Activated CD8-positive, alpha-beta T cell treated with anti-CD3 and anti-CD28 coated beads for 36 hours (primary cell): ENCODE measurements around the gene FAM120B. TPM values are rescaled to one million over a fixed set of nuclear protein-coding genes. Genes with fewer than 3 reads are reported as not detected.

ENCODE experiments used
- ATAC-seq: fragments of 200-7000 bp; cut with Tn5 transposase; one replicate; pipeline ENCODE4 v1.10.0; 2021; ENCODE audit warnings: mild to moderate bottlenecking, moderate library complexity
- CTCF ChIA-PET: fragments of 350-600 bp; sonication (Branson Sonifier 250); formaldehyde crosslinking; loops from one replicate; lab custom pipeline; 2021; ENCODE audit warnings: antibody characterized with exemption; lab: Charles Lee
- POLR2A ChIA-PET: fragments of 350-600 bp; sonication (Branson Sonifier 250); formaldehyde crosslinking; loops from one replicate; lab custom pipeline; 2021; ENCODE audit warnings: antibody characterized with exemption; lab: Charles Lee
- DNase-seq: peaks from one replicate; pipeline ENCODE4 v3.0.0-alpha.2; 2020
- H3K27ac Mint-ChIP-seq: one replicate; pipeline ENCODE4 v1.8.0; 2021; ENCODE audit warnings: mild to moderate bottlenecking, mixed read lengths
- H3K27me3 Mint-ChIP-seq: one replicate; pipeline ENCODE4 v1.8.0; 2021; ENCODE audit warnings: mixed read lengths
- H3K36me3 Mint-ChIP-seq: one replicate; pipeline ENCODE4 v1.8.0; 2021; ENCODE audit warnings: low read depth, mixed read lengths
- H3K4me1 Mint-ChIP-seq: one replicate; pipeline ENCODE4 v1.8.0; 2021; ENCODE audit warnings: low read depth, mixed read lengths
- H3K4me3 Mint-ChIP-seq: one replicate; pipeline ENCODE4 v1.8.0; 2021; ENCODE audit warnings: mild to moderate bottlenecking, moderate library complexity, mixed read lengths
- H3K9me3 Mint-ChIP-seq: one replicate; pipeline ENCODE4 v1.8.0; 2021; ENCODE audit warnings: mixed read lengths
- CTCF ChIP-seq: fragments of 200-600 bp; IDR thresholded peaks from one replicate; pipeline ENCODE4 v1.8.0; 2022; ENCODE audit warnings: antibody characterized with exemption, mild to moderate bottlenecking
- intact Hi-C: fragments of 100-400 bp; cut with micrococcal nuclease; formaldehyde crosslinking; loops from one replicate; pipeline ENCODE4 v1.10.0; 2022
- total RNA-seq, 2 experiments: library from RNA; stranded (reverse); gene quantifications; one replicate each; pipeline ENCODE4 v1.2.3, GENCODE V29; 2021

The FAM120B gene
- total RNA-seq, 2 experiments from 2014 or later = 19.0 to 19.5 TPM

- intact Hi-C loops = no loop called here
These were observed 56.7 kb downstream of the FAM120B start for GRCh38 chr6:170363255-170363654.

GRCh38 chr6:170365121-170365520 is 58.6 kb downstream of the FAM120B start:
- ChIA-PET CTCF (no interaction called here), POLR2A (no interaction called here)
- intact Hi-C loops = no loop called here
- Mint-ChIP-seq H3K9me3 (no peaks in the 10 kb centered on the region), H3K27ac (no peak overlapping the region), H3K4me1 (no peaks in the 10 kb centered on the region), H3K36me3 (peaks cover 4% of the 10 kb centered on the region), H3K27me3 (no peaks in the 10 kb centered on the region), H3K4me3 (no peak overlapping the region)
- ATAC-seq = no peak
- TF ChIP-seq CTCF = no peak
- no peak for DNase-seq

More at GRCh38 chr6:170363255-170363654, 56.7 kb downstream of the FAM120B start:
- ATAC-seq (no peak), DNase-seq (no peak)
- POLR2A ChIA-PET = no interaction called here
- CTCF ChIA-PET = interaction anchor here (1.0 kb wide), 1 partner anchor 13 kb away, joined by 3 read pairs; no protein-coding TSS in a partner anchor
- Mint-ChIP-seq H3K9me3 (no peaks in the 10 kb centered on the region), H3K4me1 (no peaks in the 10 kb centered on the region), H3K27ac (no peak overlapping the region), H3K4me3 (no peak overlapping the region), H3K36me3 (peaks cover 10% of the 10 kb centered on the region), H3K27me3 (no peaks in the 10 kb centered on the region)
- no peak for TF ChIP-seq CTCF

- no peaks in the 10 kb centered on the region for H3K27me3 Mint-ChIP-seq
- intact Hi-C loops = no loop called here
- no peak for TF ChIP-seq CTCF
- peaks cover 4% of the 10 kb centered on the region for H3K36me3 Mint-ChIP-seq
- H3K27ac Mint-ChIP-seq = no peak overlapping the region
- H3K9me3 Mint-ChIP-seq = no peaks in the 10 kb centered on the region
- no peak for ATAC-seq
- CTCF ChIA-PET = no interaction called here
- H3K4me1 Mint-ChIP-seq = peaks cover 2% of the 10 kb centered on the region
- DNase-seq = no peak
- POLR2A ChIA-PET = no interaction called here
- no peak overlapping the region for H3K4me3 Mint-ChIP-seq
These were observed 59.0 kb downstream of the FAM120B start for GRCh38 chr6:170365593-170365992.

GRCh38 chr6:170366248-170366960 is 59.8 kb downstream of the FAM120B start:
- no peak overlapping the region for H3K4me3 Mint-ChIP-seq
- ATAC-seq (no peak), DNase-seq (no peak)
- intact Hi-C loops = no loop called here
- no peak overlapping the region for H3K27ac Mint-ChIP-seq
- CTCF ChIA-PET = no interaction called here
- H3K27me3 Mint-ChIP-seq = no peaks in the 10 kb centered on the region
- peaks cover 4% of the 10 kb centered on the region for H3K4me1 Mint-ChIP-seq
- no peak for TF ChIP-seq CTCF
- H3K9me3 Mint-ChIP-seq = no peaks in the 10 kb centered on the region
- POLR2A ChIA-PET = no interaction called here
- H3K36me3 Mint-ChIP-seq = peaks cover 4% of the 10 kb centered on the region

GRCh38 chr6:170367241-170367640 is 60.7 kb downstream of the FAM120B start:
- H3K27me3 Mint-ChIP-seq = no peaks in the 10 kb centered on the region
- DNase-seq = no peak
- peaks cover 4% of the 10 kb centered on the region for H3K36me3 Mint-ChIP-seq
- H3K27ac Mint-ChIP-seq = no peak overlapping the region
- intact Hi-C loops = no loop called here
- ChIA-PET CTCF (no interaction called here), POLR2A (no interaction called here)
- peaks cover 4% of the 10 kb centered on the region for H3K4me1 Mint-ChIP-seq
- H3K4me3 Mint-ChIP-seq = no peak overlapping the region
- no peak for TF ChIP-seq CTCF
- no peak for ATAC-seq
- no peaks in the 10 kb centered on the region for H3K9me3 Mint-ChIP-seq
